ENCODE results near the gene LRRC8D. TPM values are rescaled to one million over a fixed set of nuclear protein-coding genes. Genes with fewer than 3 reads are reported as not detected.

Gene LRRC8D
- total RNA-seq, 1 donor from 2014 or later: 1.3 TPM

DNA sequence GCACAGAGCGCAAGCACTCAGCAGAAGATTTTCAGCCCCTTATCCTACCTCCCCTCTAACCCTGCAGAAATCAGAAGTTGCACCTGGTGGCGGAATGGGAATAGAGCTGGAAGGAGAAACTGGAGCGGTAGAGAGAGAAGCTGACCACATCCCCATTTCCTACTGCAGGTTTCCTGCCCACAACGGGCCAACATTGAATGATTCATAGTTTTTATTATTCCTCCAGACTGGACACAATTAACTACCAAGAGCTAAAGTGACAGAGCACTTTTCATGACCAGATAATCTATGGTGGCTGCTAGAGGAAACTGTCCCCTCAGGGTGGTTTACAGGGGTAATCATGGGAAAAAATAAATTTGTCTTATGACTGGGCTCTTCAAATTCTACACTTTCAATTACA, 21.3 kb upstream of the LRRC8D start:
- Histone ChIP-seq H3K27me3 (no peaks in the 10 kb centered on the region), H3K27ac (no peak overlapping the region), H3K9me3 (no peaks in the 10 kb centered on the region), H3K4me3 (no peak overlapping the region), H3K36me3 (no peaks in the 10 kb centered on the region), H3K4me1 (no peaks in the 10 kb centered on the region)
- no peak for DNase-seq (ENCODE audit: low spot score in 2 of 2)
- intact Hi-C loops (cut with DNase I): no loop called here
- TF ChIP-seq, protein P1, sequence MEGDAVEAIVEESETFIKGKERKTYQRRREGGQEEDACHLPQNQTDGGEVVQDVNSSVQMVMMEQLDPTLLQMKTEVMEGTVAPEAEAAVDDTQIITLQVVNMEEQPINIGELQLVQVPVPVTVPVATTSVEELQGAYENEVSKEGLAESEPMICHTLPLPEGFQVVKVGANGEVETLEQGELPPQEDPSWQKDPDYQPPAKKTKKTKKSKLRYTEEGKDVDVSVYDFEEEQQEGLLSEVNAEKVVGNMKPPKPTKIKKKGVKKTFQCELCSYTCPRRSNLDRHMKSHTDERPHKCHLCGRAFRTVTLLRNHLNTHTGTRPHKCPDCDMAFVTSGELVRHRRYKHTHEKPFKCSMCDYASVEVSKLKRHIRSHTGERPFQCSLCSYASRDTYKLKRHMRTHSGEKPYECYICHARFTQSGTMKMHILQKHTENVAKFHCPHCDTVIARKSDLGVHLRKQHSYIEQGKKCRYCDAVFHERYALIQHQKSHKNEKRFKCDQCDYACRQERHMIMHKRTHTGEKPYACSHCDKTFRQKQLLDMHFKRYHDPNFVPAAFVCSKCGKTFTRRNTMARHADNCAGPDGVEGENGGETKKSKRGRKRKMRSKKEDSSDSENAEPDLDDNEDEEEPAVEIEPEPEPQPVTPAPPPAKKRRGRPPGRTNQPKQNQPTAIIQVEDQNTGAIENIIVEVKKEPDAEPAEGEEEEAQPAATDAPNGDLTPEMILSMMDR (IDR thresholded peaks at IDR 0.05): no peak

DNA sequence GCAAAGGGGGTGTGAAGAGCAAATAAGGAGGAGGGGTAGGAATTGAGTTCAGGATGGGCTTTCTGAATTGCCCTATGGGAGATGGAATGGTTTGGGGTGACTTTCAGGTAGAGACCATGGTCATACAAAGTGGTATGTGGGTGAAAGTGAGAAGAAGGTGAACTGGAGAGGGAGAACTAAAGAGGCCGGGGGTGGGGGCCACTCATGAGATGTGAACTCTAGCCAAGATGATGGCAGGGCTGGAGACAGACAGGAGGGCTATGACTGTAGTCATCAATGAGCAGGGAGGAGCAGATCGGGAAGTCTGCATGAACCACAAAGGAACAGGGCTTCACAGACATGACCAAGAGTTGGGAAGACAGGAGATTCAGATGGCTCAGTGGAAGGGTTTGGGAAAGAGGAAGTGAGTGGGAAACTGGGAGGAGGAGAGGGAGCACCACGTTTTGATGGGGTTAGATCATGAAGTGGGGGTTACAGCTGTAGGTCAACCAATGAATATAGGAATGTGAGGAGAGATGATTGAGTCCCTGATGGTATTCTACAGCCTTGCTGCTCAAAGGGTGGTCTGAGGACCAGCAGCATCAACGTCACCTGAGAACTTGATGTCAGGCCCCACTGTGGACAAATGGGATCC, 20.7 kb upstream of the LRRC8D start:
- Histone ChIP-seq H3K4me1 (no peaks in the 10 kb centered on the region), H3K36me3 (no peaks in the 10 kb centered on the region), H3K9me3 (no peaks in the 10 kb centered on the region), H3K27me3 (no peaks in the 10 kb centered on the region), H3K27ac (no peak overlapping the region), H3K4me3 (no peak overlapping the region)
- DNase-seq (ENCODE audit: low spot score in 2 of 2): no peak
- intact Hi-C loops (cut with DNase I): no loop called here
- TF ChIP-seq, protein P1 (IDR thresholded peaks at IDR 0.05): no peak

DNA sequence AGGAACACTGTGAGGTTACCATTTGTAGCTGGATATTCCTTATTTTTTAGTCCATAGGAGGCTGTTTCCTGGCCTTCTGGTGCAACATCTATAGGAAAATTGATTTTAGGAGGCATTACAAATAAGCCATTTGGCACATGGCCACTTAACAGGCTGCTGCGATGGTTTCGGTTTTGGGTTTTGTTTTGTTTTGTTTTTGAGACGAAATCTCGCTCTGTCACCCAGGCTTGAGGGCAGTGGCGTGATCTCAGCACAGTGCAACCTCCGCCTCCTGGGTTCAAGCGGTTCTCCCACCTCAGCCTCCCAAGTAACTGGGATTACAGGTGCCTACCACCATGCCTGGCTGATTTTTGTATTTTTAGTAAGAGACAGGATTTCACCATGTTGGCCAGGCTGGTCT, 20.1 kb upstream of the LRRC8D start:
- no peaks in the 10 kb centered on the region for H3K27me3 ChIP-seq
- no peak overlapping the region for H3K4me3 ChIP-seq
- no peaks in the 10 kb centered on the region for H3K9me3 ChIP-seq
- DNase-seq (ENCODE audit: low spot score in 2 of 2): no peak
- no peaks in the 10 kb centered on the region for H3K36me3 ChIP-seq
- no peaks in the 10 kb centered on the region for H3K4me1 ChIP-seq
- TF ChIP-seq, protein P1 (IDR thresholded peaks at IDR 0.05): no peak
- intact Hi-C loops (cut with DNase I): no loop called here
- no peak overlapping the region for H3K27ac ChIP-seq

DNA sequence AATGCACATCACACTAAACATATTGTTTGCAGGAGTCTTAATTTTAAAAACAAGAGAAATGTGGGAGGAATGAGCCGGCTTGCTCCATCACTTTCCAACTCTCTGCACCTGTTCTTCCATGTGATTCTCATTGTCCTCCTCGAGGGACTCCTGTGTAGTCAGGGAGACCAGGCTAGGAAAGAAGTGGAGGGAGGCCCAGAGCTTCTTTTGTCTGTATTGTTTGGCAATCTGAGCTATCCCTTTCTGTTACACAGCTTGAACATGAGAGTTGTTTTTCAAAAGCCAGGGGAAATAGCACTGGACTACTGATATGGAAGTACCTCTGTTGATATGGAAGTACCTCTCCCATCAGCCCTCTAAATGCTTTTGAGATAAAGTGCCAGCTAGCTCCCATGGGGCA, 18.8 kb upstream of the LRRC8D start:
- intact Hi-C loops (cut with DNase I): no loop called here
- Histone ChIP-seq H3K4me1 (no peaks in the 10 kb centered on the region), H3K36me3 (no peaks in the 10 kb centered on the region), H3K9me3 (no peaks in the 10 kb centered on the region), H3K27me3 (no peaks in the 10 kb centered on the region), H3K4me3 (no peak overlapping the region), H3K27ac (no peak overlapping the region)
- DNase-seq (ENCODE audit: low spot score in 2 of 2): no peak
- TF ChIP-seq, protein P1 (IDR thresholded peaks at IDR 0.05): no peak

DNA sequence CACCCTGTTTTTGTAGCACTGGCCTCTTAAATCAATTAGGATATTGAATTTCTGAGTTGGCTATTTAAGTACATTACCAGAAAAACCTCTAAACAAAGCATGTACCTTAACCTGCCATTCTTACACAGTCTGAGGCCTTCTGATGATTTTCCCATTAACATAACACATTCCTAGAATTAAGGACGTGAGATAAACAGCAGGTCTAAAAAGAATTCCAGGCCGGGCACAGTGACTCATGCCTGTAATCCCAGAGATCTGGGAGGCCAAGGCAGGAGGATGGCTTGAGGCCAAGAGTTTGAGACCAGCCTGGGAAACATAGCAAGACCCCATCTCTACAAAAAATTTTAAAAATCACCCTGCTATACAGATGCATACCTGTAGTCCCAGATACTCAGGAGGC, 18.0 kb upstream of the LRRC8D start:
- no peaks in the 10 kb centered on the region for H3K9me3 ChIP-seq
- intact Hi-C loops (cut with DNase I): no loop called here

More for the DNA sequence above, 18.0 kb upstream of the LRRC8D start:
- H3K4me1 ChIP-seq: no peaks in the 10 kb centered on the region
- no peak overlapping the region for H3K4me3 ChIP-seq
- TF ChIP-seq, protein P1 (IDR thresholded peaks at IDR 0.05): no peak
- DNase-seq (ENCODE audit: low spot score in 2 of 2): no peak
- H3K36me3 ChIP-seq: no peaks in the 10 kb centered on the region
- no peaks in the 10 kb centered on the region for H3K27me3 ChIP-seq
- no peak overlapping the region for H3K27ac ChIP-seq
